Pancreas (tissue), 10 donors: ENCODE results near the gene ZIC1. TPM values are rescaled to one million over a fixed set of nuclear protein-coding genes. Genes with fewer than 3 reads are reported as not detected.

ENCODE experiments used
- ATAC-seq, 4 donors: fragments of 200-7000 bp; cut with Tn5 transposase; one replicate each; pipeline versions ENCODE4 v1.8.0 to v1.9.1; 2020; ENCODE audit warnings: mild to moderate bottlenecking in 4 of 4, moderate library complexity in 4 of 4
- DNase-seq, 6 donors: peaks; one replicate each; pipeline ENCODE4 v3.0.0-alpha.2; 2020
- FAIRE-seq: peaks from 2 replicates; lab custom pipeline; 2012; peaks lifted over from hg19 to GRCh38; lab: Jason Lieb, UNC
- H3K27ac ChIP-seq, 4 donors: fragments of 200-600 bp; sonication (generic); 1 replicate in 3 of 4; 2 replicates in 1 of 4; pipeline versions ENCODE4 v1.5.0 to v1.8.0; 2020
- H3K27me3 ChIP-seq, 4 donors: fragments of 200-600 bp; one replicate each; pipeline ENCODE4 v1.8.0; 2021
- H3K36me3 ChIP-seq, 3 donors: fragments of 200-600 bp; sonication (generic) in 1 of 3; one replicate each; pipeline versions ENCODE4 v1.5.0 to v1.8.0; 2020 to 2021
- H3K4me1 ChIP-seq, 3 donors: fragments of 200-600 bp; one replicate each; pipeline ENCODE4 v1.8.0; 2021
- H3K4me3 ChIP-seq, 4 donors: fragments of 200-600 bp; sonication (generic) in 2 of 4; one replicate each; pipeline versions ENCODE4 v1.5.0 to v1.8.0; 2020 to 2021
- H3K9me3 ChIP-seq, 4 donors: fragments of 200-600 bp; one replicate each; pipeline ENCODE4 v1.8.0; 2021
- CTCF ChIP-seq, 4 donors: fragments of 200-600 bp; sonication (generic) in 3 of 4; IDR thresholded peaks; one replicate each; pipeline versions ENCODE4 v1.5.0 to v1.8.0; 2021; ENCODE audit warnings: antibody characterized with exemption in 4 of 4
- WGBS, 2 donors: extraction: QIAGEN DNeasy Blood & Tissue Kit; methylation state at CpG; one replicate each; pipeline ENCODE4 v1.1.7; 2013; 5-methylcytosine and 5-hydroxymethylcytosine counted together
- intact Hi-C, 3 donors: fragments of 100-400 bp; cut with DNase I; formaldehyde crosslinking; loops; one replicate each; pipeline versions ENCODE4 v1.11.1 to v1.14.2; 2022
- polyA plus RNA-seq, 2 donors: library from polyadenylated mRNA; stranded (reverse); fragments of 200-250 nt; gene quantifications; one replicate each; pipeline ENCODE4 v1.2.3, GENCODE V29; 2013
- total RNA-seq, 6 donors: library from RNA; stranded (reverse); fragmentation: NEBNext Ultra II Directional in 4 of 6; extraction: Animal tissue kit (Norgen Biotek cat#: 25700) in 4 of 6; gene quantifications; one replicate each; pipeline versions ENCODE4 v1.2.1 to v1.2.4, GENCODE V29; 2021 to 2023
- donor health status: healthy with polysubstance abuse.
- donor health status: DM: no; HTN: no; CAD: no; lungs with moderate emphysema.
- donor health status: DM: no; HTN: no; CAD: no.
- donor health status: control.
- donor health status: control.
- donor health status: Bipolar disorder and iron deficiency.
- donor health status: DM: yes; HTN: yes; CAD: no.
- donor health status: DM: no; HTN: no; CAD: no.
- donor health status: DM: no; HTN: no; CAD: no.
- donor health status: DM: yes; HTN: yes; CAD: no.

The ZIC1 gene
- total and polyA plus RNA-seq, 8 donors = not detected

GRCh38 chr3:147384210-147385058 lies 24.7 kb upstream of the ZIC1 start:
- intact Hi-C loops = no loop called here
- peak in 1 of 6 donors; percentile 28 for DNase-seq
- Histone ChIP-seq H3K27me3 (peaks cover 0 to 79% (median 15%) of the 10 kb centered on the region in 4 donors), H3K36me3 (no peaks in the 10 kb centered on the region), H3K4me1 (no peaks in the 10 kb centered on the region), H3K27ac (no peak overlapping the region), H3K9me3 (no peaks in the 10 kb centered on the region), H3K4me3 (no peak overlapping the region)
- no peak for TF ChIP-seq CTCF (IDR thresholded peaks at IDR 0.05)
- WGBS, 2 donors = 12 to 13% methylated on average over 27 of the region's 27 CpGs
- no peak for ATAC-seq
- FAIRE-seq = no peak

- no peak overlapping the region for H3K27ac ChIP-seq
- no peak for ATAC-seq
- H3K27me3 ChIP-seq = peaks cover 0 to 77% (median 12%) of the 10 kb centered on the region in 4 donors
Observed at GRCh38 chr3:147385059-147386012, 23.8 kb upstream of the ZIC1 start.

GRCh38 chr3:147387291-147387884 lies 21.8 kb upstream of the ZIC1 start:
- Histone ChIP-seq H3K4me3 (no peak overlapping the region), H3K36me3 (no peaks in the 10 kb centered on the region), H3K9me3 (no peaks in the 10 kb centered on the region), H3K4me1 (peaks cover 0 to 3% (median 0%) of the 10 kb centered on the region in 3 donors), H3K27ac (no peak overlapping the region), H3K27me3 (peaks cover 0 to 80% (median 20%) of the 10 kb centered on the region in 4 donors)
- intact Hi-C loops = no loop called here
- TF ChIP-seq CTCF (IDR thresholded peaks at IDR 0.05) = no peak
- FAIRE-seq (no peak), ATAC-seq (no peak), DNase-seq (no peak)
- 5 to 7% methylated on average over 10 of the region's 10 CpGs for WGBS, 2 donors

More at GRCh38 chr3:147385059-147386012, 23.8 kb upstream of the ZIC1 start:
- H3K9me3 ChIP-seq = no peaks in the 10 kb centered on the region
- H3K4me3 ChIP-seq = no peak overlapping the region
- intact Hi-C loops = no loop called here
- TF ChIP-seq CTCF (IDR thresholded peaks at IDR 0.05) = no peak
- DNase-seq (no peak), FAIRE-seq (no peak)
- no peaks in the 10 kb centered on the region for H3K36me3 ChIP-seq
- whole genome bisulfite sequencing, 2 donors = 13 to 16% methylated on average over 23 of the region's 23 CpGs
- no peaks in the 10 kb centered on the region for H3K4me1 ChIP-seq

- H3K9me3 ChIP-seq = no peaks in the 10 kb centered on the region
- H3K27me3 ChIP-seq = peaks cover 0 to 83% (median 20%) of the 10 kb centered on the region in 4 donors
- intact Hi-C loops = no loop called here
- no peak overlapping the region for H3K4me3 ChIP-seq
- H3K36me3 ChIP-seq = no peaks in the 10 kb centered on the region
- DNase-seq = no peak
- peaks cover 0 to 3% (median 0%) of the 10 kb centered on the region in 3 donors for H3K4me1 ChIP-seq
- FAIRE-seq = no peak
- H3K27ac ChIP-seq = no peak overlapping the region
- WGBS, 2 donors = 5 to 7% methylated on average over 36 of the region's 36 CpGs
- TF ChIP-seq CTCF (IDR thresholded peaks at IDR 0.05) = no peak
- ATAC-seq = no peak
Observed at GRCh38 chr3:147387885-147388699, 21.1 kb upstream of the ZIC1 start.
